ENCODE measurements around the gene UACA. TPM values are rescaled to one million over a fixed set of nuclear protein-coding genes. Genes with fewer than 3 reads are reported as not detected.
"Not testable (repeated sequence)": the region's sequence is repeated elsewhere in the genome, so short reads cannot be mapped to it uniquely, and the experiment has no call there.

Gene UACA
- total RNA-seq: 1 to 10 TPM; 2.3 to 3.9 TPM

GRCh38 chr15:70763120-70763949 lies at the start of gene UACA:
Gene UACA (minus strand): TSS chr15:70763558. CDS start chr15:70763407, 151 bp downstream.
- H3K27ac Mint-ChIP-seq: peak within 1 kb of the TSS; percentile 19
- peak within 1 kb of the TSS; percentile 85 for H3K4me3 Mint-ChIP-seq
- H3K36me3 Mint-ChIP-seq: no peaks in the 10 kb centered on the region
- H3K9me3 Mint-ChIP-seq: no peaks in the 10 kb centered on the region
- peak; percentile 85 for DNase-seq
- H3K27me3 Mint-ChIP-seq: peaks cover 58% of the 10 kb centered on the region
- H3K4me1 Mint-ChIP-seq: peaks cover 20% of the 10 kb centered on the region

- no peak for DNase-seq
- H3K4me3 Mint-ChIP-seq: no peak overlapping the region
- H3K9me3 Mint-ChIP-seq: no peaks in the 10 kb centered on the region
- H3K27ac Mint-ChIP-seq: no peak overlapping the region
- no peaks in the 10 kb centered on the region for H3K36me3 Mint-ChIP-seq
- peaks cover 4% of the 10 kb centered on the region for H3K4me1 Mint-ChIP-seq
- peaks cover 4% of the 10 kb centered on the region for H3K27me3 Mint-ChIP-seq
Measured at GRCh38 chr15:70812827-70813364, 49.5 kb upstream of the UACA start.

- Mint-ChIP-seq H3K27me3 (peaks cover 4% of the 10 kb centered on the region), H3K4me3 (no peak overlapping the region), H3K27ac (no peak overlapping the region), H3K4me1 (peaks cover 4% of the 10 kb centered on the region), H3K36me3 (no peaks in the 10 kb centered on the region), H3K9me3 (no peaks in the 10 kb centered on the region)
- DNase-seq: no peak
Measured at GRCh38 chr15:70810916-70811578, 47.7 kb upstream of the UACA start.

GRCh38 chr15:70806992-70807712 lies 43.8 kb upstream of the UACA start:
- H3K27me3 Mint-ChIP-seq: peaks cover 4% of the 10 kb centered on the region
- H3K4me1 Mint-ChIP-seq: peaks cover 3% of the 10 kb centered on the region
- H3K9me3 Mint-ChIP-seq: no peaks in the 10 kb centered on the region
- no peak overlapping the region for H3K4me3 Mint-ChIP-seq
- H3K27ac Mint-ChIP-seq: no peak overlapping the region
- DNase-seq: no peak
- no peaks in the 10 kb centered on the region for H3K36me3 Mint-ChIP-seq

GRCh38 chr15:70804388-70804787 lies 41.0 kb upstream of the UACA start:
- not testable (repeated sequence) for H3K36me3 Mint-ChIP-seq, H3K9me3 Mint-ChIP-seq, H3K27me3 Mint-ChIP-seq, DNase-seq, H3K27ac Mint-ChIP-seq, H3K4me1 Mint-ChIP-seq, H3K4me3 Mint-ChIP-seq

GRCh38 chr15:70802629-70803028 lies 39.3 kb upstream of the UACA start:
- Mint-ChIP-seq H3K27ac (no peak overlapping the region), H3K4me3 (no peak overlapping the region), H3K4me1 (no peaks in the 10 kb centered on the region), H3K27me3 (no peaks in the 10 kb centered on the region), H3K9me3 (no peaks in the 10 kb centered on the region), H3K36me3 (no peaks in the 10 kb centered on the region)
- DNase-seq: no peak

GRCh38 chr15:70801109-70801508 lies 37.8 kb upstream of the UACA start:
- no peak for DNase-seq
- H3K36me3 Mint-ChIP-seq: no peaks in the 10 kb centered on the region
- H3K9me3 Mint-ChIP-seq: no peaks in the 10 kb centered on the region

GRCh38 chr15:70799667-70800450 lies 36.5 kb upstream of the UACA start:
- H3K9me3 Mint-ChIP-seq: no peaks in the 10 kb centered on the region
- no peaks in the 10 kb centered on the region for H3K4me1 Mint-ChIP-seq
- no peak overlapping the region for H3K4me3 Mint-ChIP-seq
- H3K27me3 Mint-ChIP-seq: no peaks in the 10 kb centered on the region
- H3K27ac Mint-ChIP-seq: no peak overlapping the region
- no peaks in the 10 kb centered on the region for H3K36me3 Mint-ChIP-seq
- no peak for DNase-seq

More at GRCh38 chr15:70801109-70801508, 37.8 kb upstream of the UACA start:
- Mint-ChIP-seq H3K27ac (no peak overlapping the region), H3K4me3 (no peak overlapping the region), H3K4me1 (no peaks in the 10 kb centered on the region), H3K27me3 (no peaks in the 10 kb centered on the region)

GRCh38 chr15:70797464-70797863 lies 34.1 kb upstream of the UACA start:
- H3K9me3 Mint-ChIP-seq: no peaks in the 10 kb centered on the region
- no peak overlapping the region for H3K4me3 Mint-ChIP-seq
- no peaks in the 10 kb centered on the region for H3K36me3 Mint-ChIP-seq
- no peaks in the 10 kb centered on the region for H3K4me1 Mint-ChIP-seq
- no peak for DNase-seq
- H3K27ac Mint-ChIP-seq: no peak overlapping the region
- H3K27me3 Mint-ChIP-seq: peaks cover 4% of the 10 kb centered on the region

GRCh38 chr15:70796516-70797310 lies 33.4 kb upstream of the UACA start:
- Mint-ChIP-seq H3K27me3 (peaks cover 4% of the 10 kb centered on the region), H3K4me3 (no peak overlapping the region), H3K9me3 (no peaks in the 10 kb centered on the region), H3K4me1 (no peaks in the 10 kb centered on the region), H3K27ac (no peak overlapping the region), H3K36me3 (no peaks in the 10 kb centered on the region)
- no peak for DNase-seq

GRCh38 chr15:70795311-70795665 lies 31.9 kb upstream of the UACA start:
- Mint-ChIP-seq H3K9me3 (no peaks in the 10 kb centered on the region), H3K4me1 (no peaks in the 10 kb centered on the region), H3K36me3 (no peaks in the 10 kb centered on the region), H3K27ac (no peak overlapping the region), H3K27me3 (peaks cover 4% of the 10 kb centered on the region), H3K4me3 (no peak overlapping the region)
- DNase-seq: no peak

- no peaks in the 10 kb centered on the region for H3K4me1 Mint-ChIP-seq
- no peak overlapping the region for H3K4me3 Mint-ChIP-seq
- H3K36me3 Mint-ChIP-seq: no peaks in the 10 kb centered on the region
- H3K9me3 Mint-ChIP-seq: no peaks in the 10 kb centered on the region
- peaks cover 4% of the 10 kb centered on the region for H3K27me3 Mint-ChIP-seq
- DNase-seq: no peak
- no peak overlapping the region for H3K27ac Mint-ChIP-seq
Measured at GRCh38 chr15:70794596-70795310, 31.4 kb upstream of the UACA start.

GRCh38 chr15:70793694-70794093 lies 30.3 kb upstream of the UACA start:
- Mint-ChIP-seq H3K9me3 (no peaks in the 10 kb centered on the region), H3K4me1 (no peaks in the 10 kb centered on the region), H3K36me3 (no peaks in the 10 kb centered on the region), H3K4me3 (no peak overlapping the region), H3K27ac (no peak overlapping the region), H3K27me3 (peaks cover 4% of the 10 kb centered on the region)
- DNase-seq: no peak

Measured in activated naive CD8-positive, alpha-beta T cell treated with anti-CD3 and anti-CD28 coated beads for 36 hours (primary cell).